Aorta (tissue), 5 donors: ENCODE data around the gene PNPLA3. TPM values are rescaled to one million over a fixed set of nuclear protein-coding genes. Genes with fewer than 3 reads are reported as not detected.

Experiments
- ATAC-seq: fragments of 200-7000 bp; cut with Tn5 transposase; one replicate; pipeline ENCODE4 v1.9.1; 2022; ENCODE audit warnings: moderate library complexity; ENCODE audit not compliant: low FRiP score
- DNase-seq, 2 donors: peaks; one replicate each; pipeline ENCODE4 v3.0.0-alpha.2; 2020
- H3K27ac ChIP-seq, 2 donors: one replicate each; pipeline ENCODE4 v1.5.1; 2013; ENCODE audit warnings: low read length in 2 of 2, mild to moderate bottlenecking in 2 of 2, moderate library complexity in 2 of 2, control low read depth in 1 of 2, inconsistent platforms in 1 of 2, low read depth in 1 of 2
- H3K27me3 ChIP-seq, 2 donors: one replicate each; pipeline ENCODE4 v1.6.1; 2013; ENCODE audit warnings: control low read depth in 1 of 2, low read length in 1 of 2, mild to moderate bottlenecking in 1 of 2, moderate library complexity in 1 of 2; ENCODE audit not compliant: insufficient read depth in 2 of 2, control insufficient read depth in 1 of 2
- H3K36me3 ChIP-seq, 2 donors: one replicate each; pipeline ENCODE4 v1.6.1; 2013; ENCODE audit warnings: control low read depth in 1 of 2, low read length in 1 of 2, mild to moderate bottlenecking in 1 of 2; ENCODE audit not compliant: insufficient read depth in 2 of 2, control insufficient read depth in 1 of 2
- H3K4me1 ChIP-seq, 2 donors: one replicate each; pipeline ENCODE4 v1.6.1; 2013; ENCODE audit warnings: low read length in 2 of 2, control low read depth in 1 of 2, mild to moderate bottlenecking in 1 of 2, moderate library complexity in 1 of 2; ENCODE audit not compliant: insufficient read depth in 2 of 2, control insufficient read depth in 1 of 2
- H3K4me3 ChIP-seq, 2 donors: one replicate each; pipeline ENCODE4 v1.5.1; 2013; ENCODE audit warnings: low read length in 2 of 2, control low read depth in 1 of 2, mild to moderate bottlenecking in 1 of 2
- H3K9me3 ChIP-seq: one replicate; pipeline ENCODE4 v1.6.1; 2013; ENCODE audit warnings: mild to moderate bottlenecking, low read length; ENCODE audit not compliant: control insufficient read depth
- WGBS, 2 donors: extraction: QIAGEN DNeasy Blood & Tissue Kit; methylation state at CpG; one replicate each; pipeline ENCODE4 v1.1.7; 2013; 5-methylcytosine and 5-hydroxymethylcytosine counted together
- intact Hi-C, 2 donors: fragments of 100-400 bp; cut with DNase I; formaldehyde crosslinking; loops; one replicate each; pipeline versions ENCODE4 v1.14.2 to v1.15.0; 2022
- polyA plus RNA-seq, 2 donors: library from polyadenylated mRNA; stranded (reverse); fragments of 200-250 nt; gene quantifications; one replicate each; pipeline ENCODE4 v1.2.3, GENCODE V29; 2013
- total RNA-seq, 2 donors: library from RNA; stranded (reverse); fragmentation: NEBNext Ultra II Directional; extraction: Animal tissue kit (Norgen Biotek cat#: 25700); gene quantifications; one replicate each; pipeline ENCODE4 v1.2.1, GENCODE V29; 2021
- donor health status: healthy with polysubstance abuse.
- donor health status: Bipolar disorder and iron deficiency.
- donor health status: DM: no; HTN: no; CAD: no.
- donor health status: DM: no; HTN: no; CAD: no.
- donor health status: DM: yes; HTN: yes; CAD: no.

The PNPLA3 gene
- total and polyA plus RNA-seq, 4 donors: 1.3 TPM; not detected in 3

DNA sequence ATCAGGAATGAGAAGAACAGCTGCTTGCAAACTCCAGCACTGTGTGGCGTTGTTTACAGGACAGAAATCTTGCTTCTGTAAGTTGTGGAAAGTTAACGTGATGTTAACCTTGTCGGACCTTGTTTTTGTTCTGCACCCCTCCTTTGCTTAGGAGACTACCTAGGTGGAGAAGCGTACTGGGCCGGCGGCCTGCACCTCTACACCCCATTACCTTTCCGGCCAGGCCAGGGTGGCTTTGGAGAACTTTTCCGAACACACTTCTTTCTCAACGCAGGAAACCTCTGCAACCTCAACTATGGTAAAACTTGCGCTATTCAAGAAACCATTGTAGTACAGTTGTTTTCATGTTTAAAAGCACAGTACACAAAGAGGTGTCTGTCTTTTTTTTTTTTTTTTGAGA, 65.4 kb downstream of the PNPLA3 start:
- H3K4me1 ChIP-seq: no peaks in the 10 kb centered on the region
- no peak overlapping the region for H3K4me3 ChIP-seq
- peaks cover 0 to 10% of the 10 kb centered on the region in 2 donors for H3K36me3 ChIP-seq
- WGBS, 2 donors: 94% methylated on average over 10 of the region's 10 CpGs
- no peak for DNase-seq
- intact Hi-C loops: no loop called here
- no peak overlapping the region for H3K27ac ChIP-seq
- H3K9me3 ChIP-seq: no peaks in the 10 kb centered on the region
- H3K27me3 ChIP-seq: no peaks in the 10 kb centered on the region
- no peak for ATAC-seq

DNA sequence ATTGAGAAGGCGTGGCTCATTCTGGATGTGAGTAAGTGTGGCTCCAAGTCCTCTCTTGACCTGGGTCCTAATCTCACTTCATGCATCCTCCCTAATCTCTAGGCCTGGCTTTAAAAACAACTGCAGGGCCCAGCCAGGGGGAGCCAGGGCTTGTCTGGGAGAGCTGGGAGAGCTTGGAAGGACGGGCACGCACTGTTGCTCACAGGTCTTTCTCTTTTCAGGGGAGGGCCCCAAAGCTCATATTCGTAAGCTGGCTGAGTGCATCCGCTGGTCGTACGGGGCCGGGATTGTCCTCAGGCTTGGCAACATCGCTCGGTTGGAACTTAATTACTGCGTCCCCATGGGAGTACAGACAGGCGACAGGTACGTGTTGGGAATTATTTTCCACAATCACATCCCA, 66.4 kb downstream of the PNPLA3 start:
- Histone ChIP-seq H3K27ac (no peak overlapping the region), H3K9me3 (no peaks in the 10 kb centered on the region), H3K4me1 (no peaks in the 10 kb centered on the region), H3K4me3 (no peak overlapping the region), H3K27me3 (no peaks in the 10 kb centered on the region), H3K36me3 (peaks cover 0 to 12% of the 10 kb centered on the region in 2 donors)
- intact Hi-C loops: loop anchor here in 1 of 2 donors (5.0 kb wide), 1 partner anchor 92 kb away; no protein-coding TSS in a partner anchor
- DNase-seq (no peak), ATAC-seq (no peak)
- 80 to 84% methylated on average over 13 of the region's 13 CpGs for WGBS, 2 donors

DNA sequence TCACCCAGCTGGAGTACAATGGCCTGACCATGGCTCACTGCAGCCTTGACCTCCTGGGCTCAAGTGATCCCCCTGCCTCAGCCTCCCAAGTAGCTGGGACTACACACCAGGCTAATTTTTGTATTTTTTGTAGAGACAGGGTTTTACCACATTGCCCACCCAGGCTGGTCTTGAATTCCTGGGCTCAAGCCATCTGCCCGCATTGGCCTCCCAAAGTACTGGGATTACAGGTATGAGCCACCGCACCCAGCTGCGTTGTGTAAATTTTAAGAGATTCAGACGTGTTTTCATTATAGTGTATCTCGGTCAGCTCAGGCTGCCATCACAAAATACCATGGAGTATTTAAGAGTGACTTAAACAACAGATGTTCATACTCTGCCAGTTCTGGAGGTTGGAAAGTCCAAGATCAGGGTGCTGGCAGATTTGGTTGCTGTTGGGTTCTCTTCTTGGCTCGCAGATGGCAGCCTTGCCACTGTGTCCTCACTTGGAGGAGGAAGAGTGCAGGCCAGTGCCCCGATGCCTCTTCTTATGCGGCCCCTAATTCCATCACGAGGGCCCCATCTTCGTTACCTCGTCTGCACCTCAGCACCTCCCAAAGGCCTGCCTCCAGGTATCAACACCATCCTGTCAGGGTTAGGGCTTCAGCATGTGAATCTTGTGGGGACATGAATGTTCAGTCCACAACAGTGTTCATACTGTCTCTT, 67.9 kb downstream of the PNPLA3 start:
- no peak for ATAC-seq
- Histone ChIP-seq H3K27ac (no peak overlapping the region), H3K36me3 (peaks cover 0 to 15% of the 10 kb centered on the region in 2 donors), H3K9me3 (no peaks in the 10 kb centered on the region), H3K4me3 (no peak overlapping the region), H3K4me1 (no peaks in the 10 kb centered on the region), H3K27me3 (no peaks in the 10 kb centered on the region)
- intact Hi-C loops: loop anchor here in 1 of 2 donors (5.0 kb wide), 1 partner anchor 91 kb away; no protein-coding TSS in a partner anchor
- no peak for DNase-seq
- whole genome bisulfite sequencing, 2 donors: 90 to 93% methylated on average over 11 of the region's 11 CpGs

DNA sequence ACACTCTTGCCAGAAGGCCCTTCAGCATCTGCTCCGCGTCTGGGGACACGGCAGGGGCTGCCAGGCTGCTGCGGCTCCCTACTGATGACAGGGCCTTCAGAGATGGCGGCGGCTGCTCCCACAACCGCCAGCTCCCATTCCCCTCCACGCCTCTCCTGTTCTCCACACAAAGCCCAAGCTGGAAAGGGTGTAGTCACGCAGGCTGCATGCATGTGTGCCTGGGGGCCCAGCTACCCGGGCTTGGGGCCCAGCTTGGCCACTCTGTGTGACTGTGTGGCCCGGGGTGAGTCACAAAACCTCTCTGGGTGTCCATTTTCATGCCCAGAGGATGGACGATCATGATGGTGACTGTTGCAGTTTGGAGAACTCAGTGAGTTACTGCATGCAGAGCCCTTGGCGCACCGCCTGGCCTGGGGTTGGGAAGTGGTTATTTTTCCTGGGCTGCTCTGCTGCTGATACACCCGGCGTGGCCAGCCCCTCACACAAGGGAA, 68.8 kb downstream of the PNPLA3 start:
- no peak for ATAC-seq
- intact Hi-C loops: loop anchor here in 1 of 2 donors (5.0 kb wide), 1 partner anchor 90 kb away; no protein-coding TSS in a partner anchor
- Histone ChIP-seq H3K27ac (no peak overlapping the region), H3K36me3 (peaks cover 0 to 17% of the 10 kb centered on the region in 2 donors), H3K4me1 (no peaks in the 10 kb centered on the region), H3K9me3 (no peaks in the 10 kb centered on the region), H3K4me3 (no peak overlapping the region), H3K27me3 (no peaks in the 10 kb centered on the region)
- WGBS, 2 donors: 74 to 80% methylated on average over 16 of the region's 16 CpGs
- DNase-seq: no peak

DNA sequence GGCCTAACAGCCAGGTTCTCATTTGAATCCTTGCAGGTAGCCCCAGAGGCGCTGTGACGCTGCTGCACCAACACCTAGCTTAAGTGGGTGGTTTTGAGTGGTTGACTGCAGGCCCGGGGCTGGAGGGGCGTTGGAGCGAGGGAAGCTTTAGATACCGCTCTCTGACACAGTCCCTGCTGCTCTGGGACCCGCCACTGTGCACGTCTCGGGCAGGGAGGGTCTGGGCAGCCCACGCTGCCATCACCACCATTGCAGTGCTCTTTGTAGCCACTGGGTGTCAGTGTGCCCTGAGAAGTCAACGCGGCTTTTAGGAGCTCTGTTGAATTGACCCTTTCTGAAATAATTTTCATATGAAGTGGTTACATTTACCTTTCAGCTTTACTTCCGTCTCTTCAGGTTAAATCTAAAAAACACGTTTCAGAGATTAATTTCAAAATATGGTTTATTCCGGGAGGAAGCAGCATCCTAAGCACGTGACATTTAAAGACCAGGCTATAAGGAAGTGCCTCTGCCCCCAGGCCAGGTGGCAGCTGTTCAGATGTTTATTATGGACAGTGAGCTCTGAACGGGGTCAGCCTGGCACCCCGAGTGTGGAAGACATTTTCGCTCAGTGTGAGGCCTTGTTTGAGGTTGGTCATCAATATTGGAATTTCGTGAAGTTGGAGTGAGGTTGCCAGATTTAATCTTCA, 69.6 kb downstream of the PNPLA3 start:
- Histone ChIP-seq H3K27ac (no peak overlapping the region), H3K27me3 (no peaks in the 10 kb centered on the region), H3K4me3 (no peak overlapping the region), H3K4me1 (no peaks in the 10 kb centered on the region), H3K36me3 (peaks cover 0 to 17% of the 10 kb centered on the region in 2 donors), H3K9me3 (no peaks in the 10 kb centered on the region)
- ATAC-seq: peak; percentile 81
- 33 to 35% methylated on average over 20 of the region's 20 CpGs for WGBS, 2 donors
- peak in 1 of 2 donors; percentile 58 for DNase-seq
- intact Hi-C loops: loop anchor here in 1 of 2 donors (1.0 to 5.0 kb wide), 2 partner anchors 89 to 633 kb away; no protein-coding TSS in a partner anchor

DNA sequence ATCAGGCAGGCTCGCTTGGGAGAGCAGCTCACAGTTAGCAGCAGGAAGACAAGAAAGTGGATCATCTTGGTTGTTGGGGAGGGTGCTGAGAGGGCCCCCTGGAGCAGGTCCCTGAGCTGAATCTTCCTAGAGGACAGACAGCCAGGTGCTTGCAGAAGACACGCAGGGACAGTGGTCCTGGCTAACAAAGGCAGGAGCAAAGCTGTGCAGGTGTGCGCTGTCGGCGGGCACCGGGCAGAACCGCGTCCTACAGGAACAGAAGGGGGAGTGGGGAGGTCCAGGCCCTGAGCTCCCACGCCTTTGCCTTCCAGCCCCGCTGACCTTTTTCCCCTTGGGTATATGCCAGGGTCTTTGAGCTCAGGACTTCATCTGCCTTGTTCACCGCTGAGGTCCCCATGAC, 70.4 kb downstream of the PNPLA3 start:
- Histone ChIP-seq H3K36me3 (peaks cover 0 to 17% of the 10 kb centered on the region in 2 donors), H3K4me3 (no peak overlapping the region), H3K4me1 (no peaks in the 10 kb centered on the region), H3K27me3 (no peaks in the 10 kb centered on the region), H3K27ac (no peak overlapping the region), H3K9me3 (no peaks in the 10 kb centered on the region)
- ATAC-seq (no peak), DNase-seq (no peak)
- 95% methylated on average over 9 to 11 of the region's 11 CpGs for WGBS, 2 donors
- intact Hi-C loops: loop anchor here (2.0 to 5.0 kb wide), 2 partner anchors 88 to 633 kb away; no protein-coding TSS in a partner anchor

DNA sequence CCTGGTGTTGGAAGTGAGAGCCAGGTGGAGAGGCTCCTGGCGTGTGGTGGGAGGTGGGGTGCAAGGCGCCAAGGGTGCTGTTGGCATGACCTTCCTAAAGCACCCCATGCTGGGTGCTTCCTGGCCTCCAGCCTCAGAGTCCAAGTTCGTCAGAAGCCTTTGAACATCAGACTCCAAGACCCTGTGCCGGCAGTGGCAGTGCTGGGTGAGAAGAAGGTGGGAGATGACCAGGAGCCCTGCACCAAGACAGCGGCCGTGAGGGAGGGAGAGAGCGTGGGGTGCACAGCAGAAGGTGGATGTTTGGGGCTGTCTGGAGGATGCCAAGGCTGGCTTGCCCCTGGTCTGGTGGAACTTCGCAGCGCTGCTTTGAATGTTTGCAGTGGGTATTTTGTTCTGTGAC, 70.8 kb downstream of the PNPLA3 start:
- Histone ChIP-seq H3K36me3 (peaks cover 0 to 17% of the 10 kb centered on the region in 2 donors), H3K4me1 (no peaks in the 10 kb centered on the region), H3K9me3 (no peaks in the 10 kb centered on the region), H3K27me3 (no peaks in the 10 kb centered on the region), H3K4me3 (no peak overlapping the region), H3K27ac (no peak overlapping the region)
- intact Hi-C loops: loop anchor here (2.0 to 5.0 kb wide), 2 partner anchors 88 to 632 kb away; no protein-coding TSS in a partner anchor
- DNase-seq (no peak), ATAC-seq (no peak)
- 85 to 91% methylated on average over 9 of the region's 9 CpGs for WGBS, 2 donors

DNA sequence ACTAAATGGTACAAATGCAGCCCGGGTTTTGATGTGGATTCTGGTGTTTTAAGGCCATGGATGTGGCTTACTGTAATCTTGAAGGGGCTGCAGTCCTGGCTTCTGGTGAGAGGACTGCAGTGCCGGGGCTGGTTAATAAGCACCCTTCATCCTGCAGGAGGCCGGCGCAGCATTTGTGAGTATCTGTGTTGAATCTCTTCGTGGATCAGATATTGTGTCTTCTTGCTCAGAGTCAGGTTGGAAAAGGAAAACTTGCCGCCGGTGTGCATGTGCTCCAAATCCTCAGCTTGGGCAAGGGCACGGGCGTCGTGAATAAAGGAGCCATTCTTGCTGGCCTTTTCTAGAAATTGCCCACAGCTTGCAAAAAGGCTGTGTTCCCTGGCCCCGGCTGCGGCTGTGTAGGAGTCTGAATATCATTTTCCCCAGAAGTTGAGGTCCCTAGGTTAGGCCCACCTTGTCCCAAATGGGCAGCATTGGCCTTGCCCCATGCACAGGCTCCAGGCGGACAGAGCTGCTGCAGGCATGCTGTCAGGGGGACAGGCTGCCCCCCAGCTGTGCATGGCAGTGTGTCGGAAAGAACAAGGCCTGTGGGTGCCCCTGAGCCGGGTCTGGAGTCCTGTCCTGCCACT, 71.6 kb downstream of the PNPLA3 start:
- H3K27ac ChIP-seq: no peak overlapping the region
- H3K4me3 ChIP-seq: no peak overlapping the region
- intact Hi-C loops: loop anchor here in 1 of 2 donors (2.0 kb wide), 1 partner anchor 632 kb away; no protein-coding TSS in a partner anchor
- H3K9me3 ChIP-seq: no peaks in the 10 kb centered on the region
- H3K36me3 ChIP-seq: peaks cover 0 to 17% of the 10 kb centered on the region in 2 donors
- WGBS, 2 donors: 93 to 94% methylated on average over 15 of the region's 15 CpGs
- H3K27me3 ChIP-seq: no peaks in the 10 kb centered on the region
- no peaks in the 10 kb centered on the region for H3K4me1 ChIP-seq
- no peak for DNase-seq
- no peak for ATAC-seq
